Measurements from ENCODE around the gene SSBP4.

GRCh38 chr19:18480006-18480691, 61.0 kb downstream of the SSBP4 start:
- TF ChIP-seq ZNF121 (CRISPR knock-in tag; IDR thresholded peaks at IDR 0.05): no peak
- TF ChIP-seq HMGXB4 (CRISPR knock-in tag; IDR thresholded peaks at IDR 0.05): no peak
- no peak for TF ChIP-seq CTCF (IDR thresholded peaks at IDR 0.05)

Measured in WTC11 (cell line).